Measurements from ENCODE around the gene MRPL11. TPM values are rescaled to one million over a fixed set of nuclear protein-coding genes. Genes with fewer than 3 reads are reported as not detected.

Gene MRPL11
- total and polyA plus RNA-seq, 4 donors: 18.0 to 45.6 (median 32.3) TPM

- no peaks in the 10 kb centered on the region for H3K36me3 ChIP-seq (ENCODE audit: control insufficient read depth in 4 of 4, insufficient read depth in 3 of 4, low read depth in 1 of 4, low read length in 3 of 4)
- H3K4me3 ChIP-seq (ENCODE audit: low read depth in 1 of 3, low read length in 3 of 3): no peak overlapping the region
- H3K9me3 ChIP-seq (ENCODE audit: control insufficient read depth in 4 of 4, low read length in 3 of 4): no peaks in the 10 kb centered on the region
- no peak for TF ChIP-seq REST (IDR thresholded peaks at IDR 0.05)
- no peak for TF ChIP-seq GABPA (IDR thresholded peaks at IDR 0.05 in 1 of 2, conservative IDR thresholded peaks at IDR 0.05 in 1 of 2)
- TF ChIP-seq JUND (IDR thresholded peaks at IDR 0.05): no peak
- no peak for TF ChIP-seq FOXA2 (IDR thresholded peaks at IDR 0.05)
- TF ChIP-seq RAD21 (IDR thresholded peaks at IDR 0.05): no peak
- no peak for TF ChIP-seq RXRA (IDR thresholded peaks at IDR 0.05)
- TF ChIP-seq HNF4G (IDR thresholded peaks at IDR 0.05): no peak
- no peak for TF ChIP-seq ZBTB33 (IDR thresholded peaks at IDR 0.05)
- TF ChIP-seq FOXA1 (IDR thresholded peaks at IDR 0.05): no peak
- TF ChIP-seq ATF3 (IDR thresholded peaks at IDR 0.05): no peak
- no peak for TF ChIP-seq NR2F2 (IDR thresholded peaks at IDR 0.05)
- no peak for TF ChIP-seq SP1 (IDR thresholded peaks at IDR 0.05)
- no peak for TF ChIP-seq YY1 (IDR thresholded peaks at IDR 0.05)
- TF ChIP-seq TAF1 (conservative IDR thresholded peaks at IDR 0.05): no peak
- no peak for TF ChIP-seq CTCF (IDR thresholded peaks at IDR 0.05; ENCODE audit: low read depth, low read length, missing input control)
- no peak for TF ChIP-seq HNF4A (conservative IDR thresholded peaks at IDR 0.05)
- no peak for TF ChIP-seq MAX (IDR thresholded peaks at IDR 0.05)
- no peak for TF ChIP-seq EGR1 (IDR thresholded peaks at IDR 0.05; ENCODE audit: low read depth in 2 of 2)
- DNase-seq (ENCODE audit: low spot score): no peak
- 41% methylated on average over 2 of the region's 2 CpGs for WGBS
- peaks cover 0 to 6% (median 1%) of the 10 kb centered on the region in 4 donors for H3K27me3 ChIP-seq (ENCODE audit: control insufficient read depth in 4 of 4, insufficient read depth in 4 of 4, low read length in 3 of 4)
- no peak overlapping the region for H3K27ac ChIP-seq (ENCODE audit: low read depth in 1 of 2, low read length in 2 of 2)
- no peaks in the 10 kb centered on the region for H3K4me1 ChIP-seq (ENCODE audit: control insufficient read depth in 4 of 4, insufficient read depth in 4 of 4, low read length in 3 of 4)
- no peak overlapping the region for H3K9ac ChIP-seq (ENCODE audit: low read depth in 1 of 2, low read length in 2 of 2)
Observed at GRCh38 chr11:66415423-66415822, 23.2 kb downstream of the MRPL11 start.
